Adrenal gland (tissue), 12 donors: ENCODE measurements around the gene HS3ST1. TPM values are rescaled to one million over a fixed set of nuclear protein-coding genes. Genes with fewer than 3 reads are reported as not detected.

Source experiments
- DNase-seq, 7 donors: peaks; one replicate each; pipeline ENCODE4 v3.0.0-alpha.2; 2019 to 2020
- H3K27ac ChIP-seq, 5 donors: fragments of 200-600 bp; sonication (generic) in 4 of 5; 1 replicate in 3 of 5; 2 replicates in 2 of 5; pipeline versions ENCODE4 v1.5.1 to v1.8.0; 2016 to 2020; ENCODE audit warnings: mild to moderate bottlenecking in 1 of 5
- H3K27me3 ChIP-seq: fragments of 200-600 bp; 2 replicates; pipeline ENCODE4 v1.8.0; 2021
- H3K36me3 ChIP-seq, 2 donors: fragments of 200-600 bp; replicated peaks in 1 of 2; 1 replicate in 1 of 2; 2 replicates in 1 of 2; pipeline versions ENCODE4 v1.5.1 to v1.8.0; 2018 to 2022
- H3K4me1 ChIP-seq, 2 donors: fragments of 200-600 bp; replicated peaks in 1 of 2; 1 replicate in 1 of 2; 2 replicates in 1 of 2; pipeline versions ENCODE4 v1.5.1 to v1.8.0; 2018 to 2021
- H3K4me3 ChIP-seq, 4 donors: fragments of 200-600 bp; sonication (generic) in 3 of 4; one replicate each; pipeline ENCODE4 v1.5.1; 2016 to 2018
- H3K9me3 ChIP-seq, 3 donors: fragments of 200-600 bp; sonication (generic) in 1 of 3; replicated peaks in 1 of 3; 1 replicate in 2 of 3; 2 replicates in 1 of 3; pipeline versions ENCODE4 v1.5.1 to v1.8.0; 2016 to 2021
- POLR2A ChIP-seq, 2 donors: fragments of 450-650 bp; IDR thresholded peaks; one replicate each; pipeline ENCODE4 v1.6.1; 2017; ENCODE audit warnings: antibody characterized with exemption in 2 of 2, mild to moderate bottlenecking in 2 of 2, moderate library complexity in 1 of 2
- WGBS, 4 donors: extraction: QIAGEN DNeasy Blood & Tissue Kit in 2 of 4; methylation state at CpG; one replicate each; pipeline versions ENCODE4 v1.1.5 to v1.1.7; 2013 to 2017; 5-methylcytosine and 5-hydroxymethylcytosine counted together
- intact Hi-C, 2 donors: fragments of 100-400 bp; cut with DNase I; formaldehyde crosslinking; loops; one replicate each; pipeline versions ENCODE4 v1.14.1 to v1.15.0; 2022 to 2023
- polyA plus RNA-seq, 3 donors: library from polyadenylated mRNA; stranded (reverse); fragments of 200-250 nt in 2 of 3; fragments of 350-450 nt in 1 of 3; fragmentation: Illumina TruSeq in 1 of 3; extraction: RNeasy Lipid Tissue Mini Kit (QIAGEN cat#74804) in 1 of 3; gene quantifications; one replicate each; pipeline ENCODE4 v1.2.3, GENCODE V29; 2013 to 2014
- total RNA-seq, 9 donors: library from RNA; depleted of rRNA in 4 of 9; stranded (reverse); fragments of >200 nt in 4 of 9; fragments of 120-200 nt in 1 of 9; fragmentation: NEBNext Ultra II Directional in 1 of 9; extraction: Animal tissue kit (Norgen Biotek cat#: 25700) in 1 of 9; gene quantifications; one replicate each; pipeline versions ENCODE4 v1.1.0 to v1.2.4, GENCODE V29; 2013 to 2023
- TF ChIP-seq, protein P1 (sequence below), 6 experiments: fragments of 450-650 bp in 4 of 6; fragments of 200-600 bp in 2 of 6; sonication (generic) in 1 of 6; IDR thresholded peaks; 1 replicate in 5 of 6; 2 replicates in 1 of 6; pipeline versions ENCODE4 v1.5.1 to v1.8.0; 2016 to 2021; ENCODE audit warnings: antibody characterized with exemption in 6 of 6, mild to moderate bottlenecking in 2 of 6, moderate library complexity in 1 of 6
- donor health status: healthy with polysubstance abuse.
- donor health status: Bipolar disorder and iron deficiency.
- donor health status: DM: yes; HTN: yes; CAD: no.
- donor health status: DM: no; HTN: no; CAD: no.
- donor health status: DM: no; HTN: no; CAD: no.
- donor health status: DM: yes; HTN: yes; CAD: no.

HS3ST1 gene
- total and polyA plus RNA-seq, 12 donors: 0.60 to 7.8 (median 2.4) TPM

DNA sequence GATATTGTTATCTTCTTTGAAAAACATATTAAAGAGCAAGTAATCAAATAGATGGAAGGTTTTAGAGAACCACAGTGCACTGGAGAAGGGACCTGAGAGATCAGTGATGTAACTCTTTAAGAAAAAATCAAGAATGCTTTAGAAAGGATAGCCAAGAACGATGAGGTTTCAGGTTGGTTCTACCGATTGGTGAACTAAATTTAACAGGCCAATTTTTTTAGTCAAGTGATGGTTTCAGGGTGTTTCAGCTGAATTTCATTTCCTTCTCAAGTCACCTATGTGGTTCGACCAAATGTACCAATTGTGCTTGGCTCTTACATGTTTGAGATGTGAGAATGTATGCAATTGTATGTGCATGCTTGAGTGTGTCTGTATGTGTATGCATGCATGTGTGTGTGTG lies 26.5 kb downstream of the HS3ST1 start:
- Histone ChIP-seq H3K27me3 (no peaks in the 10 kb centered on the region), H3K36me3 (no peaks in the 10 kb centered on the region), H3K4me3 (no peak overlapping the region), H3K27ac (no peak overlapping the region), H3K4me1 (peaks cover 5 to 11% of the 10 kb centered on the region in 2 donors), H3K9me3 (no peaks in the 10 kb centered on the region)
- DNase-seq: no peak
- TF ChIP-seq, protein P1, sequence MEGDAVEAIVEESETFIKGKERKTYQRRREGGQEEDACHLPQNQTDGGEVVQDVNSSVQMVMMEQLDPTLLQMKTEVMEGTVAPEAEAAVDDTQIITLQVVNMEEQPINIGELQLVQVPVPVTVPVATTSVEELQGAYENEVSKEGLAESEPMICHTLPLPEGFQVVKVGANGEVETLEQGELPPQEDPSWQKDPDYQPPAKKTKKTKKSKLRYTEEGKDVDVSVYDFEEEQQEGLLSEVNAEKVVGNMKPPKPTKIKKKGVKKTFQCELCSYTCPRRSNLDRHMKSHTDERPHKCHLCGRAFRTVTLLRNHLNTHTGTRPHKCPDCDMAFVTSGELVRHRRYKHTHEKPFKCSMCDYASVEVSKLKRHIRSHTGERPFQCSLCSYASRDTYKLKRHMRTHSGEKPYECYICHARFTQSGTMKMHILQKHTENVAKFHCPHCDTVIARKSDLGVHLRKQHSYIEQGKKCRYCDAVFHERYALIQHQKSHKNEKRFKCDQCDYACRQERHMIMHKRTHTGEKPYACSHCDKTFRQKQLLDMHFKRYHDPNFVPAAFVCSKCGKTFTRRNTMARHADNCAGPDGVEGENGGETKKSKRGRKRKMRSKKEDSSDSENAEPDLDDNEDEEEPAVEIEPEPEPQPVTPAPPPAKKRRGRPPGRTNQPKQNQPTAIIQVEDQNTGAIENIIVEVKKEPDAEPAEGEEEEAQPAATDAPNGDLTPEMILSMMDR (IDR thresholded peaks at IDR 0.05): no peak
- no peak for TF ChIP-seq POLR2A (IDR thresholded peaks at IDR 0.05)
- WGBS, 4 donors: 94 to 96% (median 95%) methylated on average over 3 of the region's 3 CpGs
- intact Hi-C loops: no loop called here

DNA sequence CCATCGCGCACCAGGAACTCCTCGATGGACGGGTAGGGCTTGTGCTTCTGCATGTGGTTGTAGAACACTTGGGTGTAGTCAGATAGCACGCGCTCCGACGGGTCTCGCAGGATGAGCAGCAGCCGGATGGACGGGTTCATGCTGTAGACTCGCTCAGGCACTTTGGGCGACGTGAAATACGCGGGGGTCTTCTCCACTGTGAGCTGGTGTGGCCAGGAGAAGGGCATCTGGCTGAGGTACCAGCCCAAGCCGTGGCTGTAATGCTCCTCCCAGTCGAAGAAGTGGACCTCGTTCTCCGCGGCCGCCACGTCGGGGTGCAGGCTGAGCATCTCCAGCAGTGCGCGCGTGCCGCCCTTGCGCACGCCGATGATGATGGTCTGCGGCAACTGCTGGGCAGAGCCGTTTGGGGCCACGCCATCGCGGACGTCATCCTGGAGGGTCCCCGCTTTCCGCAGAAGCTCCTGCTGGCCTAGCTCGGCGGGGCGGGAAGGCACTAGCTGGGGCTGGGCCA lies 29.2 kb downstream of the HS3ST1 start:
- H3K36me3 ChIP-seq: no peaks in the 10 kb centered on the region
- peaks cover 11 to 15% of the 10 kb centered on the region in 2 donors for H3K4me1 ChIP-seq
- no peak overlapping the region for H3K4me3 ChIP-seq
- intact Hi-C loops: no loop called here
- no peaks in the 10 kb centered on the region for H3K27me3 ChIP-seq
- H3K9me3 ChIP-seq: no peaks in the 10 kb centered on the region
- no peak overlapping the region for H3K27ac ChIP-seq
- TF ChIP-seq, protein P1 (IDR thresholded peaks at IDR 0.05): no peak
- TF ChIP-seq POLR2A (IDR thresholded peaks at IDR 0.05): no peak
- 97 to 100% (median 98%) methylated on average over 8 to 42 of the region's 42 CpGs for WGBS, 4 donors
- DNase-seq: no peak

DNA sequence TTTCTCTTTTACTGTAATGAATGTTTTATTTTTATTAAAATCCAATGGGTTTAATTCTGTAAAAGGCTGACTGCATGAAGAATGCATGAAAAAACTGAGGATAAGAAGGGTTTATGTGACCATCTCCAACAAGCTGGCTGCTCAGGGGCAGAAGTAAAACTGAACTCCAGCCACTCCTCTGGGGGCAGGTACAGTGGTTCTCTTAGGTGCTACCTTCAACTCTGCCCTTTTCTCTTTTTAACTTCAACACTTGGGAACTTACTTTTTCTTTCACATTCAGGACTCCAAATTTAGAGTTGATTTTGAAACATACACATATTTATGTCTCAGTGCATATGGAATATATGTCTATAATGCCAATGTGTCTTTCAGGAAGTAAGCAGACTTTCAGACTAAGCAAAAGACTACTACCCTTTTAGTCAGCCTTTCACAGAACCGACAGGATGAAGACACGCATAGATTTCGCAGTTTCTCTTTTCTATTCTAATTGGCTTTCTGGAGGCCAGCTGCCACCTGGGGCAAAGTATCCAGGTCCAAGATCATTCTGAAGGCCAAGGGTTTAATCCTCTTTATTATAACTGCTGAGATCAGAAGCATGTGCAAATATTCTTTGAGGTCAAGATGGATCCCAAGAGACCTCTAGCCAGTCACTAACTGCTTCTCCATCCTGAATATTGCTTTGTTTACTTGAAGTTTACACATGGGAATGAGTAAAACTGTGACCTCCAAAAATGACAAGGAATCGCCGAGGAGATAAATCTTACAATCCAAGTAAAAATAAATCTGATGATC lies 30.7 kb downstream of the HS3ST1 start:
- Histone ChIP-seq H3K36me3 (no peaks in the 10 kb centered on the region), H3K4me3 (no peak overlapping the region), H3K27me3 (no peaks in the 10 kb centered on the region), H3K9me3 (no peaks in the 10 kb centered on the region), H3K27ac (peak overlapping the region in 2 of 5 donors; percentile 7 to 38), H3K4me1 (peaks cover 11 to 15% of the 10 kb centered on the region in 2 donors)
- DNase-seq: no peak
- 45 to 56% (median 51%) methylated on average over 5 of the region's 5 CpGs for WGBS, 4 donors
- intact Hi-C loops: no loop called here
- TF ChIP-seq, protein P1 (IDR thresholded peaks at IDR 0.05): no peak
- TF ChIP-seq POLR2A (IDR thresholded peaks at IDR 0.05): no peak

DNA sequence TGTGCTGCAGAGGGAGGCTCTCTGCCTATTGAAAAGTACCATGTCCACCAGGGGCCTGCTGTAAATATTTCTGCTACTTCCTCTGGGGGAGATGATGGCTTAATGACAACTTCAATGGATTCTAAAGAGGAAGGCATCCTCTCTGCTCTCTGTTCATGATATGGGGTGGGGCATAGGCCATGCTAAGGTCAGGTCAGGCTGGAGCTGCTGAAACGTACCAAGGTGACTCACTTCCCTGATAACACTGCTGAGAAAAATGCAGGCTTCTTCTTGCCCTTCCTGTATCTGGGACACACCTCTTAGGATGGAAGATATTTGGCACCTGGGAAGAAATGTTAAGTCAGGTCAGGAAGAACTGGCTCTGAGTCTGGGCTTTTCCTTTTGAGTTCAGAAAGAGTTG lies 31.5 kb downstream of the HS3ST1 start:
- TF ChIP-seq, protein P1 (IDR thresholded peaks at IDR 0.05): no peak
- no peak for TF ChIP-seq POLR2A (IDR thresholded peaks at IDR 0.05)
- H3K4me1 ChIP-seq: peaks cover 11 to 15% of the 10 kb centered on the region in 2 donors
- no peak overlapping the region for H3K4me3 ChIP-seq
- no peaks in the 10 kb centered on the region for H3K27me3 ChIP-seq
- 9 to 29% (median 13%) methylated on average over 1 of the region's 1 CpG for WGBS, 4 donors
- H3K9me3 ChIP-seq: no peaks in the 10 kb centered on the region
- no peaks in the 10 kb centered on the region for H3K36me3 ChIP-seq
- intact Hi-C loops: no loop called here
- peak overlapping the region in 3 of 5 donors; percentile 7 to 39 (median 35) for H3K27ac ChIP-seq
- peak in 4 of 7 donors; percentile 20 to 44 (median 38) for DNase-seq
